Measurements from ENCODE around the gene KDM1B. TPM values are rescaled to one million over a fixed set of nuclear protein-coding genes. Genes with fewer than 3 reads are reported as not detected.

The KDM1B gene
- total and polyA plus RNA-seq, 9 of the 15 experiments (the other 6 are each of a cell fraction or from before 2014, with no cell fraction given) = 1.4 to 58.9 (median 36.3) TPM

DNA sequence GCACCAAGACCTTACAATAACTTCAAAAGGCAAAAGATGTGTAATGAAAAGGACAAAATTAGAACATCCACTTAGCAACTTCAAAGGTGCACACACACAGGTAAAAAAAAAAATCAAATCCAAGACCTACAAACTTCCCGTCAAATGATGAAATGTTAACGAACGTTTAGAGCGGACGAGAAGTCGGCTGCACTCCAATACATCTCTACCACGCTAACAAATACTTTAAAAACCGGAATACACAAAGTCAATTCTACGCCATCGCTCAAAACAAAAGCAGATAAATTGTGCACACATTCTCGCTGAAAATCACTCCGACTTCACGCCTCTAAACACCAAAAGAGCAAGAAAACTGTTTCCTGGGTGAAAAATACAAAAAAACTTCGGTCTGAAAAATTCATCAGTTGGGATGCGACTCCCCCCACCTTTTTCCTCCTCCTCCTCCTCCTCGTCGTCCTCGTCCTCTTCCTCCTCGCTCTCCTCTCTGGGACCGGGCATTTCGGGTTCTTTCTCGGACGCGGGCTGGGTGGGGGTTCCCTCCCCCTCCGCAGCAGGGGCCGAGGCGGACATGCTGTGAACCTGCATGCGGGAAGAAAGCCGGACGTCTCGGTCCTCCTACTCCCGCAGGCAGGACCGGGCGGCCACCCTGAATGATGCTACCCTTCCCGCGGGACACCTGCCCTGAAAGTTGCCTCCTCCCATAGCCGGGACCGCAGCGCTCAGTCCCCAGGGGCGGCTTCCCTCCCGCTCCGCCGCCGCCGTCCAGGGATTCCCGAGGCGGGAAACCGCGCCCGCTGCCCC lies 108.4 kb downstream of the KDM1B start (continued):
- TF ChIP-seq THRAP3 (IDR thresholded peaks at IDR 0.05; ENCODE audit: borderline replicate concordance) (0 out of 2 replicates have a peak, but pooled peaks have one; percentile 50), ZSCAN29 (IDR thresholded peaks at IDR 0.05) (peak; percentile 52; the same call in 1 of the 2 replicates), NCOA6 (IDR thresholded peaks at IDR 0.05) (no peak), ZNF764 (CRISPR knock-in tag; IDR thresholded peaks at IDR 0.05; ENCODE audit: low read depth) (no peak), NBN (IDR thresholded peaks at IDR 0.05; ENCODE audit: low read depth) (peak; percentile 71; the same call in 1 of the 2 replicates), SUPT5H (IDR thresholded peaks at IDR 0.05) (0 out of 2 replicates have a peak, but pooled peaks have one; percentile 20), DIDO1 (tag; IDR thresholded peaks at IDR 0.05; ENCODE audit: low read depth) (no peak), BRCA1 (IDR thresholded peaks at IDR 0.05) (no peak), BRCA1 (CRISPR knock-in tag; IDR thresholded peaks at IDR 0.05) (no peak), ZNF324 (CRISPR knock-in tag; IDR thresholded peaks at IDR 0.05) (no peak), SMARCA4 (IDR thresholded peaks at IDR 0.05) (0 out of 2 replicates have a peak, but pooled peaks have one; percentile 37)
- TF ChIP-seq, protein P1, sequence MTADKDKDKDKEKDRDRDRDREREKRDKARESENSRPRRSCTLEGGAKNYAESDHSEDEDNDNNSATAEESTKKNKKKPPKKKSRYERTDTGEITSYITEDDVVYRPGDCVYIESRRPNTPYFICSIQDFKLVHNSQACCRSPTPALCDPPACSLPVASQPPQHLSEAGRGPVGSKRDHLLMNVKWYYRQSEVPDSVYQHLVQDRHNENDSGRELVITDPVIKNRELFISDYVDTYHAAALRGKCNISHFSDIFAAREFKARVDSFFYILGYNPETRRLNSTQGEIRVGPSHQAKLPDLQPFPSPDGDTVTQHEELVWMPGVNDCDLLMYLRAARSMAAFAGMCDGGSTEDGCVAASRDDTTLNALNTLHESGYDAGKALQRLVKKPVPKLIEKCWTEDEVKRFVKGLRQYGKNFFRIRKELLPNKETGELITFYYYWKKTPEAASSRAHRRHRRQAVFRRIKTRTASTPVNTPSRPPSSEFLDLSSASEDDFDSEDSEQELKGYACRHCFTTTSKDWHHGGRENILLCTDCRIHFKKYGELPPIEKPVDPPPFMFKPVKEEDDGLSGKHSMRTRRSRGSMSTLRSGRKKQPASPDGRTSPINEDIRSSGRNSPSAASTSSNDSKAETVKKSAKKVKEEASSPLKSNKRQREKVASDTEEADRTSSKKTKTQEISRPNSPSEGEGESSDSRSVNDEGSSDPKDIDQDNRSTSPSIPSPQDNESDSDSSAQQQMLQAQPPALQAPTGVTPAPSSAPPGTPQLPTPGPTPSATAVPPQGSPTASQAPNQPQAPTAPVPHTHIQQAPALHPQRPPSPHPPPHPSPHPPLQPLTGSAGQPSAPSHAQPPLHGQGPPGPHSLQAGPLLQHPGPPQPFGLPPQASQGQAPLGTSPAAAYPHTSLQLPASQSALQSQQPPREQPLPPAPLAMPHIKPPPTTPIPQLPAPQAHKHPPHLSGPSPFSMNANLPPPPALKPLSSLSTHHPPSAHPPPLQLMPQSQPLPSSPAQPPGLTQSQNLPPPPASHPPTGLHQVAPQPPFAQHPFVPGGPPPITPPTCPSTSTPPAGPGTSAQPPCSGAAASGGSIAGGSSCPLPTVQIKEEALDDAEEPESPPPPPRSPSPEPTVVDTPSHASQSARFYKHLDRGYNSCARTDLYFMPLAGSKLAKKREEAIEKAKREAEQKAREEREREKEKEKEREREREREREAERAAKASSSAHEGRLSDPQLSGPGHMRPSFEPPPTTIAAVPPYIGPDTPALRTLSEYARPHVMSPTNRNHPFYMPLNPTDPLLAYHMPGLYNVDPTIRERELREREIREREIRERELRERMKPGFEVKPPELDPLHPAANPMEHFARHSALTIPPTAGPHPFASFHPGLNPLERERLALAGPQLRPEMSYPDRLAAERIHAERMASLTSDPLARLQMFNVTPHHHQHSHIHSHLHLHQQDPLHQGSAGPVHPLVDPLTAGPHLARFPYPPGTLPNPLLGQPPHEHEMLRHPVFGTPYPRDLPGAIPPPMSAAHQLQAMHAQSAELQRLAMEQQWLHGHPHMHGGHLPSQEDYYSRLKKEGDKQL (CRISPR knock-in tag; IDR thresholded peaks at IDR 0.05; ENCODE audit: borderline replicate concordance) = no peak
- TF ChIP-seq, protein P2, sequence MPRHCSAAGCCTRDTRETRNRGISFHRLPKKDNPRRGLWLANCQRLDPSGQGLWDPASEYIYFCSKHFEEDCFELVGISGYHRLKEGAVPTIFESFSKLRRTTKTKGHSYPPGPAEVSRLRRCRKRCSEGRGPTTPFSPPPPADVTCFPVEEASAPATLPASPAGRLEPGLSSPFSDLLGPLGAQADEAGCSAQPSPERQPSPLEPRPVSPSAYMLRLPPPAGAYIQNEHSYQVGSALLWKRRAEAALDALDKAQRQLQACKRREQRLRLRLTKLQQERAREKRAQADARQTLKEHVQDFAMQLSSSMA (CRISPR knock-in tag; IDR thresholded peaks at IDR 0.05) = no peak
- TF ChIP-seq, protein P3, sequence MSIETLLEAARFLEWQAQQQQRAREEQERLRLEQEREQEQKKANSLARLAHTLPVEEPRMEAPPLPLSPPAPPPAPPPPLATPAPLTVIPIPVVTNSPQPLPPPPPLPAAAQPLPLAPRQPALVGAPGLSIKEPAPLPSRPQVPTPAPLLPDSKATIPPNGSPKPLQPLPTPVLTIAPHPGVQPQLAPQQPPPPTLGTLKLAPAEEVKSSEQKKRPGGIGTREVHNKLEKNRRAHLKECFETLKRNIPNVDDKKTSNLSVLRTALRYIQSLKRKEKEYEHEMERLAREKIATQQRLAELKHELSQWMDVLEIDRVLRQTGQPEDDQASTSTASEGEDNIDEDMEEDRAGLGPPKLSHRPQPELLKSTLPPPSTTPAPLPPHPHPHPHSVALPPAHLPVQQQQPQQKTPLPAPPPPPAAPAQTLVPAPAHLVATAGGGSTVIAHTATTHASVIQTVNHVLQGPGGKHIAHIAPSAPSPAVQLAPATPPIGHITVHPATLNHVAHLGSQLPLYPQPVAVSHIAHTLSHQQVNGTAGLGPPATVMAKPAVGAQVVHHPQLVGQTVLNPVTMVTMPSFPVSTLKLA (conservative IDR thresholded peaks at IDR 0.05) = peak in 1 of 2 experiments; percentile 33; a peak in 1 of 4 replicates
- TF ChIP-seq, protein P4, sequence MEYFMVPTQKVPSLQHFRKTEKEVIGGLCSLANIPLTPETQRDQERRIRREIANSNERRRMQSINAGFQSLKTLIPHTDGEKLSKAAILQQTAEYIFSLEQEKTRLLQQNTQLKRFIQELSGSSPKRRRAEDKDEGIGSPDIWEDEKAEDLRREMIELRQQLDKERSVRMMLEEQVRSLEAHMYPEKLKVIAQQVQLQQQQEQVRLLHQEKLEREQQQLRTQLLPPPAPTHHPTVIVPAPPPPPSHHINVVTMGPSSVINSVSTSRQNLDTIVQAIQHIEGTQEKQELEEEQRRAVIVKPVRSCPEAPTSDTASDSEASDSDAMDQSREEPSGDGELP (CRISPR knock-in tag; IDR thresholded peaks at IDR 0.05; ENCODE audit: borderline replicate concordance) = peak; percentile 49
- TF ChIP-seq, protein P5, sequence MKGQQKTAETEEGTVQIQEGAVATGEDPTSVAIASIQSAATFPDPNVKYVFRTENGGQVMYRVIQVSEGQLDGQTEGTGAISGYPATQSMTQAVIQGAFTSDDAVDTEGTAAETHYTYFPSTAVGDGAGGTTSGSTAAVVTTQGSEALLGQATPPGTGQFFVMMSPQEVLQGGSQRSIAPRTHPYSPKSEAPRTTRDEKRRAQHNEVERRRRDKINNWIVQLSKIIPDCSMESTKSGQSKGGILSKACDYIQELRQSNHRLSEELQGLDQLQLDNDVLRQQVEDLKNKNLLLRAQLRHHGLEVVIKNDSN (CRISPR knock-in tag; IDR thresholded peaks at IDR 0.05) = no peak
- TF ChIP-seq, protein P6, sequence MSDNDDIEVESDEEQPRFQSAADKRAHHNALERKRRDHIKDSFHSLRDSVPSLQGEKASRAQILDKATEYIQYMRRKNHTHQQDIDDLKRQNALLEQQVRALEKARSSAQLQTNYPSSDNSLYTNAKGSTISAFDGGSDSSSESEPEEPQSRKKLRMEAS (CRISPR knock-in tag; IDR thresholded peaks at IDR 0.05) = 0 out of 2 replicates have a peak, but pooled peaks have one; percentile 17

Data from K562 (cell line).